MM.1S (cell line): Measurements from ENCODE around the gene SH3TC2.

Source experiments
- EZH2 ChIP-seq: fragments of 300-600 bp; sonication (generic); optimal IDR thresholded peaks from 2 replicates; pipeline ENCODE3; 2017; ENCODE audit warnings: low read depth, mild to moderate bottlenecking, antibody characterized with exemption, low read length, mixed read lengths
- TF ChIP-seq, protein P1 (sequence below): fragments of 300-600 bp; sonication (generic); IDR thresholded peaks from 2 replicates; pipeline ENCODE4 v1.5.1; 2016; ENCODE audit warnings: antibody characterized with exemption, low read length, mixed read lengths

DNA sequence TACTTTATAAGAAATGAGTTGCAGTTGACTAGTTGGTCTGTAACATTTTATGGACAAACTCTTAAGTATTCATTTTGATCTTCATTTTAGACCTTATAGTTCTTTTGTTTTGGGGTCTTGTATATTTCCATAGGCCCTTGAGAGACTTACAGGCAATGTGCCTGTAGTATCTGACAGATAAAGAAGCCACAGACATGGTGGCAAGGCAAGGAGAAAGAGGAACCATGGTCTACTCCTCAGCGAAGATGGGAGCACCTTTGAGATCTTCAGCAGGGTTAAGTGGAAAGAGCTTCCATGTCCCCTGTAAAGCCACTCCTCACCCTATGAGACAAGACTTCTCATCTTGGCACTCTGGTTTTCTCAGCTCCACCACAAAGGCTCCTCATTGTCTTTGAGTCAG, 56.4 kb downstream of the SH3TC2 start:
- TF ChIP-seq, protein P1, sequence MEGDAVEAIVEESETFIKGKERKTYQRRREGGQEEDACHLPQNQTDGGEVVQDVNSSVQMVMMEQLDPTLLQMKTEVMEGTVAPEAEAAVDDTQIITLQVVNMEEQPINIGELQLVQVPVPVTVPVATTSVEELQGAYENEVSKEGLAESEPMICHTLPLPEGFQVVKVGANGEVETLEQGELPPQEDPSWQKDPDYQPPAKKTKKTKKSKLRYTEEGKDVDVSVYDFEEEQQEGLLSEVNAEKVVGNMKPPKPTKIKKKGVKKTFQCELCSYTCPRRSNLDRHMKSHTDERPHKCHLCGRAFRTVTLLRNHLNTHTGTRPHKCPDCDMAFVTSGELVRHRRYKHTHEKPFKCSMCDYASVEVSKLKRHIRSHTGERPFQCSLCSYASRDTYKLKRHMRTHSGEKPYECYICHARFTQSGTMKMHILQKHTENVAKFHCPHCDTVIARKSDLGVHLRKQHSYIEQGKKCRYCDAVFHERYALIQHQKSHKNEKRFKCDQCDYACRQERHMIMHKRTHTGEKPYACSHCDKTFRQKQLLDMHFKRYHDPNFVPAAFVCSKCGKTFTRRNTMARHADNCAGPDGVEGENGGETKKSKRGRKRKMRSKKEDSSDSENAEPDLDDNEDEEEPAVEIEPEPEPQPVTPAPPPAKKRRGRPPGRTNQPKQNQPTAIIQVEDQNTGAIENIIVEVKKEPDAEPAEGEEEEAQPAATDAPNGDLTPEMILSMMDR, result no peak
- no peak for TF ChIP-seq EZH2
